MM.1S (cell line): ENCODE results near the gene TRABD2B.

ENCODE experiments used
- DNase-seq: peaks from one replicate; pipeline ENCODE4 v3.0.0-alpha.2; 2015
- H2AFZ ChIP-seq: fragments of 300-600 bp; sonication (generic); 2 replicates; pipeline ENCODE4 v1.6.0; 2016; ENCODE audit warnings: antibody characterized with exemption, low read length
- H3F3A ChIP-seq: fragments of 300-600 bp; sonication (generic); 2 replicates; pipeline ENCODE4 v1.6.1; 2016; ENCODE audit warnings: mild to moderate bottlenecking, antibody characterized with exemption, low read length, moderate library complexity, mixed read lengths; ENCODE audit not compliant: insufficient read depth
- H3K27ac ChIP-seq: fragments of 300-600 bp; sonication (generic); 2 replicates; pipeline ENCODE4 v1.5.1; 2016; ENCODE audit warnings: mild to moderate bottlenecking, low read length
- H3K27me3 ChIP-seq: fragments of 300-600 bp; sonication (generic); replicated peaks from 2 replicates; pipeline ENCODE4 v1.6.0; 2016; ENCODE audit warnings: low read length; ENCODE audit not compliant: insufficient read depth
- H3K36me3 ChIP-seq: fragments of 300-600 bp; sonication (generic); replicated peaks from 2 replicates; pipeline ENCODE4 v1.6.1; 2016; ENCODE audit warnings: mild to moderate bottlenecking, low read length, mixed read lengths; ENCODE audit not compliant: insufficient read depth
- H3K4me1 ChIP-seq: fragments of 300-600 bp; sonication (generic); 2 replicates; pipeline ENCODE4 v1.6.1; 2016; ENCODE audit warnings: low read length, mixed read lengths
- H3K4me2 ChIP-seq: fragments of 300-600 bp; sonication (generic); 2 replicates; pipeline ENCODE4 v1.6.0; 2016; ENCODE audit warnings: low read depth, low read length
- H3K4me3 ChIP-seq: fragments of 300-600 bp; sonication (generic); 2 replicates; pipeline ENCODE4 v1.5.1; 2016; ENCODE audit warnings: low read length, mixed read lengths
- H3K79me2 ChIP-seq: fragments of 300-600 bp; sonication (generic); 2 replicates; pipeline ENCODE4 v1.6.1; 2016; ENCODE audit warnings: mixed run types, low read length, mixed read lengths
- H3K9ac ChIP-seq: fragments of 300-600 bp; sonication (generic); 2 replicates; pipeline ENCODE4 v1.6.1; 2016; ENCODE audit warnings: low read length, mixed read lengths
- H3K9me2 ChIP-seq: fragments of 300-600 bp; sonication (generic); replicated peaks from 2 replicates; pipeline ENCODE4 v1.6.1; 2016; ENCODE audit warnings: mild to moderate bottlenecking, low read length, mixed read lengths; ENCODE audit not compliant: insufficient read depth
- H3K9me3 ChIP-seq: fragments of 300-600 bp; sonication (generic); replicated peaks from 2 replicates; pipeline ENCODE4 v1.6.1; 2016; ENCODE audit warnings: mild to moderate bottlenecking, low read length, mixed read lengths; ENCODE audit not compliant: insufficient read depth
- H4K20me1 ChIP-seq: fragments of 300-600 bp; sonication (generic); 2 replicates; pipeline ENCODE4 v1.6.1; 2016; ENCODE audit warnings: mild to moderate bottlenecking, low read length, moderate library complexity, mixed read lengths; ENCODE audit not compliant: insufficient read depth
- EZH2 ChIP-seq: fragments of 300-600 bp; sonication (generic); optimal IDR thresholded peaks from 2 replicates; pipeline ENCODE3; 2017; ENCODE audit warnings: low read depth, mild to moderate bottlenecking, antibody characterized with exemption, low read length, mixed read lengths
- EZH2phosphoT487 ChIP-seq: fragments of 300-600 bp; sonication (generic); IDR thresholded peaks from 2 replicates; pipeline ENCODE4 v1.6.1; 2018; ENCODE audit warnings: antibody characterized with exemption, low read length
- TF ChIP-seq, protein P1 (sequence below): fragments of 300-600 bp; sonication (generic); IDR thresholded peaks from 2 replicates; pipeline ENCODE4 v1.5.1; 2016; ENCODE audit warnings: antibody characterized with exemption, low read length, mixed read lengths

The TRABD2B gene

DNA sequence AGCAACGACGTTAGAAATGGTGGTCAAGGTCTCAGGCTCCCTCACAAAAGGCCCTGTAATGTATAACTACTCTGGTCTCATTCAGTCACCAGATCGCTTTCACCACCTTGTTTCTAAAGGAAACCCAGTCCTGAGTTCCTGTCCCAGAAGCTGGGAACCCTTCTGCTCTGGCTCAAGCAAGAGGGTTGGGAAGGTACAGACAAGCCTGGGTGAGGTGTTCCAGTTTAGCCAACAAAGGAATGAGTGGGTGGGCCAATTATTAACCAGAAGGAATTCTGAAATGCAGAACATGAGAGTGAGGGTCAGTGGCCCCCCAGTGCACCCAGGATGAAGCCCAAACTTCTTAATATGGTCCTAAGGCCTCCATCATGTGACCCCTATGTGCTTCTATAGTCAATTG is 17.5 kb downstream of the TRABD2B start:
- no peak overlapping the region for H3K9ac ChIP-seq
- H3K79me2 ChIP-seq = no peaks in the 10 kb centered on the region
- DNase-seq = no peak
- no peak overlapping the region for H2AFZ ChIP-seq
- H3K4me3 ChIP-seq = no peak overlapping the region
- H3K36me3 ChIP-seq = no peaks in the 10 kb centered on the region
- TF ChIP-seq EZH2phosphoT487 = no peak
- TF ChIP-seq, protein P1, sequence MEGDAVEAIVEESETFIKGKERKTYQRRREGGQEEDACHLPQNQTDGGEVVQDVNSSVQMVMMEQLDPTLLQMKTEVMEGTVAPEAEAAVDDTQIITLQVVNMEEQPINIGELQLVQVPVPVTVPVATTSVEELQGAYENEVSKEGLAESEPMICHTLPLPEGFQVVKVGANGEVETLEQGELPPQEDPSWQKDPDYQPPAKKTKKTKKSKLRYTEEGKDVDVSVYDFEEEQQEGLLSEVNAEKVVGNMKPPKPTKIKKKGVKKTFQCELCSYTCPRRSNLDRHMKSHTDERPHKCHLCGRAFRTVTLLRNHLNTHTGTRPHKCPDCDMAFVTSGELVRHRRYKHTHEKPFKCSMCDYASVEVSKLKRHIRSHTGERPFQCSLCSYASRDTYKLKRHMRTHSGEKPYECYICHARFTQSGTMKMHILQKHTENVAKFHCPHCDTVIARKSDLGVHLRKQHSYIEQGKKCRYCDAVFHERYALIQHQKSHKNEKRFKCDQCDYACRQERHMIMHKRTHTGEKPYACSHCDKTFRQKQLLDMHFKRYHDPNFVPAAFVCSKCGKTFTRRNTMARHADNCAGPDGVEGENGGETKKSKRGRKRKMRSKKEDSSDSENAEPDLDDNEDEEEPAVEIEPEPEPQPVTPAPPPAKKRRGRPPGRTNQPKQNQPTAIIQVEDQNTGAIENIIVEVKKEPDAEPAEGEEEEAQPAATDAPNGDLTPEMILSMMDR = no peak
- TF ChIP-seq EZH2 = no peak
- no peaks in the 10 kb centered on the region for H3K9me3 ChIP-seq
- no peaks in the 10 kb centered on the region for H4K20me1 ChIP-seq
- no peaks in the 10 kb centered on the region for H3K27me3 ChIP-seq
- H3K27ac ChIP-seq = no peak overlapping the region
- H3K4me2 ChIP-seq = no peak overlapping the region
- no peaks in the 10 kb centered on the region for H3K9me2 ChIP-seq
- H3K4me1 ChIP-seq = peaks cover under 1% of the 10 kb centered on the region; the same call in 1 of the 2 replicates
- no peaks in the 10 kb centered on the region for H3F3A ChIP-seq

DNA sequence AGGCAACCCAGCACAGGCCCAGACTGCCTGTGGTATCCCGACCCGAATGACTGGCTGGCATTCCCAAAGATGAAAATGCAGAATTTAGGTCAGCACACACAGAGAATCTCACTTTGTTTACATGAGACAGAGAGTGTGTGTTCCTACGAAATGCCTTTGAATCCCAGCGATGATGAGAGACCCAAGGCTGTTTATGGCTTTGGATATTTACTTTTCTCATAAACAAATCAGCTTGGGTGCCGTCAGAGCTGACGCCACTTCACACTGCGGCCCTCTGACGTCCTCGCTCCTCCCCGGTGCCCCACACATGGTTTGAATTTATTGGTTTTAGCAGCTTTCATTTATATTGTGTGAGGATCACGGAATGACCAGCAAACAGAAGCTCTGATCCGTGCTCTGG is 18.7 kb downstream of the TRABD2B start:
- Histone ChIP-seq H3F3A (no peaks in the 10 kb centered on the region), H3K9me2 (no peaks in the 10 kb centered on the region), H3K4me2 (no peak overlapping the region), H3K79me2 (no peaks in the 10 kb centered on the region), H2AFZ (no peak overlapping the region), H3K9ac (no peak overlapping the region), H3K4me3 (no peak overlapping the region), H4K20me1 (no peaks in the 10 kb centered on the region), H3K27ac (no peak overlapping the region), H3K36me3 (no peaks in the 10 kb centered on the region), H3K9me3 (no peaks in the 10 kb centered on the region), H3K4me1 (no peaks in the 10 kb centered on the region), H3K27me3 (no peaks in the 10 kb centered on the region)
- DNase-seq = no peak
- TF ChIP-seq, protein P1 = no peak
- TF ChIP-seq EZH2 (no peak), EZH2phosphoT487 (no peak)

DNA sequence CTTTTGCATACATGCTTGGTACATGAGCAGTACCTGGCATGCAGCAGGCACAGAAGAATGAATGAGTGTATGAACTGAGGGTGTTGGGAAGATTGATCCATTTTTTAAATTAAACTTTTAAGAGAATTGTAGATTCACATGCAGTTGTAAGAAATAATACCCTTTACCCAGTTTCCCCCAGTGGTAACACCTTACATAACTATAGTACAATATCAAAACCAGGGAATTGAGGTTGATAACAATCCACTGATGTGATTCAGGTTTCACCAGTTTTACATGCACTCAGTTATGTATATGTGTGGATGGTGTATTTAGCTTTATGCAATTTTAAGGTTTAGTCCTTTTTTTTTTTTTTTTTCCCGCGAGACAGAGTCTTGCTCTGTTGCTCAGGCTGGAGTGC is 20.5 kb downstream of the TRABD2B start:
- no peaks in the 10 kb centered on the region for H3K4me1 ChIP-seq
- no peaks in the 10 kb centered on the region for H3K27me3 ChIP-seq
- no peaks in the 10 kb centered on the region for H3K36me3 ChIP-seq
- H4K20me1 ChIP-seq = no peaks in the 10 kb centered on the region
- no peak for DNase-seq
- H3F3A ChIP-seq = no peaks in the 10 kb centered on the region
- H3K9me3 ChIP-seq = no peaks in the 10 kb centered on the region
- H3K79me2 ChIP-seq = no peaks in the 10 kb centered on the region
- TF ChIP-seq, protein P1 = no peak
- no peak for TF ChIP-seq EZH2
- no peak for TF ChIP-seq EZH2phosphoT487
- no peak overlapping the region for H3K27ac ChIP-seq
- H2AFZ ChIP-seq = no peak overlapping the region
- H3K9ac ChIP-seq = no peak overlapping the region
- H3K4me2 ChIP-seq = no peak overlapping the region
- no peak overlapping the region for H3K4me3 ChIP-seq
- H3K9me2 ChIP-seq = no peaks in the 10 kb centered on the region
